Fibroblast of peridontal ligament (primary cell): Measurements from ENCODE around the gene HYOU1.

Experiments used
- DNase-seq: peaks from one replicate; pipeline ENCODE4 v3.0.0-alpha.2; 2010; ENCODE audit errors: extremely low read depth

The HYOU1 gene

GRCh38 chr11:119018074-119018938 is 38.7 kb downstream of the HYOU1 start, which contains the start of the genes RPS25 and TRAPPC4:
Gene RPS25, minus strand, starts transcription at chr11:119018343. Its CDS starts 59 bp downstream, at chr11:119018284.
Gene TRAPPC4, plus strand, starts transcription at chr11:119018766. Its CDS starts 30 bp downstream, at chr11:119018796.
- peak; percentile 94 for DNase-seq

GRCh38 chr11:119017377-119017776 is 39.6 kb downstream of the HYOU1 start:
- DNase-seq: peak; percentile 26

DNA sequence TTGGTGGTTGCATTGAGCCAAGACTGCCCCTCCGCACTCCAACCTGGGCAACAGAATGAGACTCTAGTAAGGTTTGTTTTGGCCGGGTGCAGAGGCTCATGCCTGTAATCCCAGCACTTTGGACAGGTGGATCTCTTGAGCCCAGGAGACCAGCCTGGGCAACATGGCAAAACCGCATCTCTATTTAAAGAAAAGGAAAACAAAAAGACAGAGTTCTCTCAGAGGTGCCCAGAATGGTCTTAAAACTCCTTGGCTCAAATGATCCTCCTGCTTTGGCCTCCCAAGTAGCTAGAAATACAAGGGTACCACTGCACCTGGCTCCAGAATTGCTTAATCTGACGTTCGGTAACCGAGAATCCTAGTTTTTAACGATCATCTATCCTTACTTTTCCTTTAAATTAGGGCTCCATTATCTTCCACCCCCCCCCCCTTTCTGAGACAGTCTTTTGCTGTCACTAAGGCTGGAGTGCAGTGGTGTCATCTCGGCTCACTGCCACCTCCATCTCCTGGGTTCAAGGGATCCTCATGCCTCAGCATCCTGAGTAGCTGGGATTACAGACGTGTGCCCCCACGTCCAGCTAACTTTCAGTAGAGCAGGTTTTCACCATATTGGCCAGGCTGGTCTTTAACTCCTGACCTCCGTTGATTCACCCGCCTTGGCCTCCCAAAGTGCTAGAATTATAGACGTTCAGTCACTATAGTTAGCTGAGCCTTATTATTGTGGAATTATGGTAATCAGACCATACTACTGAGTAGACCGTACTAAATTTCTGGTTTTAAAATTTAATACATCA is 40.6 kb downstream of the HYOU1 start:
- DNase-seq: no peak

DNA sequence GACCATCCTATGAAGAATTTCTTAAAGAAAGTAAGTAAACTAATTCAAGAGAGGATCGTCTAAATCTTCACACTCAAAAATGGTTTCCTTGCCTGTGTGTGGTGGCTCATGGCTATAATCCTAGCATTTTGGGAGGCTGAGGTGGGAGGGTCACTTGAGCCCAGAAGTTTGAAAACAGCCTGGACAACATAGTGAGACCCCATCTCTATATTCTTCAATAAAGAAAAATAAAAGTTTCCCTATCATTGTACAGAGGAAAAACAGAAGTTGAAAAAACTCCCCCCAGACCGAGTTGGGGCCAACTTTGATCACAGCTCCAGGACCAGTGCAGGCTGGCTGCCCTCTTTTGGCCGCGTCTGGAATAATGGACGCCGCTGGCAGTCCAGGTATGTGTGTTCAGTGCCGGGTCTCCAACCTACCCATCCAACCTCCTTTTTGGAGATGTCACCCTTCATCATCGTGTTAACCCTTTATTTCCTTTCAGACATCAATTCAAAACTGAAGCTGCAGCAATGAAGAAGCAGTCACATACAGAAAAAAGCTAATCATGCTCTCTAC is 41.9 kb downstream of the HYOU1 start:
- DNase-seq: no peak

DNA sequence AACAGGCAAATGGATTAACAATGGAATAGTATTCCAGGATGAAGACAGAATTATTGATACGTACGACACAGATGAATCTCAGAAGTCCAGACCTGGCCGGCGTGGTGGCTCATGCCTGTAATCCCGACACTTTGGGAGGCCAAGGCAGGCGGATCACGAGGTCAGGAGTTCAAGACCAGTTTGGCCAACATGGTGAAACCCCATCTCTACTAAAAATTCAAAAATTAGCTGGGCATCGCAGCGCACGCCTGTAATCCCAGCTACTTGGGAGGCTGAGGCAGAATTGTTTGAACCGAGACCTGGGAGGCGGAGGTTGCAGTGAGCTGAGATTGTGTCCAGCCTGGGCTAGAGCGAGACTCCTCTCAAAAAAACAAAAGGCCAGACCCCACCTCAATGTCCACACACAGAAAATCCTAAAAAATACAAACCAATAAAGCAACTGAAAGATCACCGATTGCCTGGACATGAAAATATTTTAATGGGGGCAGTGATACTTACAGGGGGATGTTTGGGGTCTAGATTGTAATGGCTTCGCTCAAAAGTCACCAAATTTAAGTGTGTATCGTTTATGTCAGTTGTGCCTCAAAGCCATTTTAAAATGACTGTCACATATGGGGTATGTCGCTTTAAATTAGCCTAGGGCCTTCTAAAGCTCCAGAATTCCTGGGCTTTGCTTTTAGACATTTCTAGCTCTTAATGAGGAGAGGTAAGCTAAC is 42.6 kb downstream of the HYOU1 start:
- no peak for DNase-seq

DNA sequence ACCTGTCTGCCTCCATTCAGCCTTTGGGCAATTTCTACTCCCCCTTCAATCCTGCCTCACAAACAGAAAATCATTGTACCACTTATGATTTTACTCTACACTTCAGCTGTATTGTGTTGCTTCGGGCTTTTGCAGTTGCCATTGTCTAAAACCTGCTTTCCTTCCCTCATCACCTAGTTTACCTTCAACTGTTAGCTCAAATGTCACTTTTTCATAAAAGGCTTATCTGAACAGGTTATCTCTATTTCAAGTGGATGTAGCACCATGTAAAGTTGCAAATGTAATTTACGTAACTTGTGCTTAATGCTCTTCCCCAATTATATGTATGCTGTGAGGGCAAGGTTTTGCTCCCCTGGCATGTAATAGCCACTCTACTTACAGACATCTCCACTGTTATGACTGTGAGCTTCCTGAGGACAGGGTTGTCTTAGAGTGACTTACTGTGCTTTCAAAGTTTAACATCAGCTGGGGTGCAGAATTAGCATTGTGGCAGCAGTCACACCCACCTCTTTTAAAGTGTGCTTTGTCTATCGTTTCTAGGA is 44.3 kb downstream of the HYOU1 start:
- no peak for DNase-seq

GRCh38 chr11:119011476-119012053 is 45.4 kb downstream of the HYOU1 start:
- DNase-seq: no peak

- DNase-seq: no peak
Observed at GRCh38 chr11:119006656-119007055, 50.3 kb downstream of the HYOU1 start.

GRCh38 chr11:119000906-119001305 is 56.1 kb downstream of the HYOU1 start:
- no peak for DNase-seq

DNA sequence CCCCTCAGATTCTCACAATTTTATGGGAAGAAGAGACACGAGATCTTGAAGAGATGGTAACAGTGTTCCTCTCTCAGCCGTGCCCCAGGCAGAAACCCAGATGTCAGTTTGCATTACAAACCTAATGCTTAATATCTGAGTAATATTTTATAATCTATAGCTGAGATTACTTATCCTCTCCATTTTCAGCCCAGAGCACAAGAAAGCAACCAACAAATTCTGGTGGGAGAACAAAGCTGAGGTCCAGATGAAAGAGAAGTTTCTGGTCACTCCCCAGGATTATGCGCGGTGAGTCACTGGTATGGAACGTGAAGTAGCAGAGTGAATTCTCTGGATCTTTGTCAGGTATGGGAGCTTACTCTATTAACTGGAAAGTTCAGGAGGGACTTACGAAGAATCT is 58.2 kb downstream of the HYOU1 start:
- peak; percentile 45 for DNase-seq

GRCh38 chr11:118998388-118998717 is 58.7 kb downstream of the HYOU1 start:
- DNase-seq: no peak

- DNase-seq: peak; percentile 81
Observed at GRCh38 chr11:118997627-118998387, 59.2 kb downstream of the HYOU1 start, which contains the start of gene CENATAC. Gene CENATAC, plus strand, starts transcription at chr11:118998138. Its CDS starts 60 bp downstream, at chr11:118998198.

- DNase-seq: peak; percentile 45
Observed at GRCh38 chr11:118996926-118997626, 59.9 kb downstream of the HYOU1 start.
